Renal cortex interstitium (tissue), 11 donors: ENCODE data around the gene RGPD8. TPM values are rescaled to one million over a fixed set of nuclear protein-coding genes. Genes with fewer than 3 reads are reported as not detected.

Source experiments
- DNase-seq, 11 donors: peaks; one replicate each; pipeline ENCODE4 v3.0.0-alpha.2; 2013; ENCODE audit warnings: low read depth in 9 of 11, low spot score in 4 of 11; ENCODE audit errors: extremely low read depth in 1 of 11
- polyA plus RNA-seq, 3 donors: library from polyadenylated mRNA; unstranded; fragments of 120-200 nt; gene quantifications; one replicate each; pipeline ENCODE4 v1.2.1, GENCODE V29; 2013; ENCODE audit not compliant: insufficient read length in 3 of 3

The RGPD8 gene
- polyA plus RNA-seq, 3 donors = 3.5 to 4.5 (median 3.7) TPM

GRCh38 chr2:112343827-112344585 lies 89.4 kb downstream of the RGPD8 start:
- no peak for DNase-seq

- peak in 1 of 11 donors; percentile 39 for DNase-seq
Measured at GRCh38 chr2:112342067-112342550, 91.3 kb downstream of the RGPD8 start.

GRCh38 chr2:112340475-112341267 lies 92.8 kb downstream of the RGPD8 start:
- DNase-seq = no peak

GRCh38 chr2:112339986-112340385 lies 93.5 kb downstream of the RGPD8 start:
- DNase-seq = no peak

- DNase-seq = no peak
Measured at GRCh38 chr2:112335600-112335999, 97.8 kb downstream of the RGPD8 start.

- no peak for DNase-seq
Measured at GRCh38 chr2:112332123-112332696, 101.2 kb downstream of the RGPD8 start.

- no peak for DNase-seq
Measured at GRCh38 chr2:112322919-112323318, 110.5 kb downstream of the RGPD8 start.

DNA sequence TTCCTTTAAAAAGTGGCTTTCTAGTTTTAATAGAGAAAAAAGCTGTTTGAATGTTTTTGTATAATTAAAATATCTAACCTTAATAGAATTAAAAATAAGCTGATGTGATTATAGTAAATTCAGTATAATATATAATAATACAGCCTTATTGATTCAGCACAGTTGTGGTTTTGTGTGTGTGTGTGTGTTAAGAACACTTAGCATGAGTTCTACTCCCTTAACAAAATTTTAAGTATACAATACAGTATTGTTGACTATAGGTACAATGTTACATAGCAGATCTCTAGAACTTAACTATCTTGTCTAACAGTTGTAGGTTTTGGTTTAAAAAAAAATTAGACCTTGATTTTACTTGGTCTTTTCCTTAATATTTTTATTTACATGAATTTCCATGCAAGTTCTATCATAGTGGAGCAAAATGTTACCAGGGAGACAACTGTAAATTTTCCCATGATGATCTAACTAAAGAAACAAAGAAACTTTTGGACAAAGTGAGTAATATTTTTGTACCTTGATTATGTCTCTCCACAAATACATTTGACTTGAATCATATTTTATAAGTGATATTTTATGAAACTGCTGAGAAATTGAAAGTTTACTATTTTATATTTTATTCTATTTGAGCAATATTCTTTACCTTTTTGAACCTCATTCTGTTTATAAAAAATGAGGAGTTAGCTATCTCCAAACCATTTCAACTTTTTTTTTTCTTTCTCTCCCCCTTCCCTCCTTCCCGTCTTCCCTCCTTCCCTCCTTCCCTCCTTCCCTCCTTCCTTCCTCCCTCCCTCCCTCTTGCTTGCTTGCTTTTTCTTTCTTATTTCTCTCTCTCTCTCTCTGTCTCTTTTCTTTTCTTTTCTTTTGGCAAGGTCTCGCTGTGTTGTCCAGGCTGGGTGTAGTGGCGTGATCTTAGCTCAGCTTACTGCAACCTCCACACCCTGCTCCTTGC lies 111.8 kb downstream of the RGPD8 start:
- no peak for DNase-seq

Other genes starting within 250 kb of the RGPD8 start
- gene ZC3H8, start 178.6 kb downstream of the RGPD8 start, polyA plus RNA-seq = 10 to 100 TPM; 16.3 to 24.5 (median 20.8) TPM
- gene ZC3H6, start 158.0 kb downstream of the RGPD8 start, polyA plus RNA-seq = 1 to 10 TPM; 6.5 to 9.9 (median 9.6) TPM
- 10 to 100 TPM; 36.9 to 42.2 (median 41.1) TPM for gene TTL, start 48.5 kb upstream of the RGPD8 start, polyA plus RNA-seq
- gene POLR1B, start 108.8 kb upstream of the RGPD8 start, polyA plus RNA-seq = 10 to 100 TPM; 20.2 to 28.8 (median 21.1) TPM
- gene CHCHD5, start 151.0 kb upstream of the RGPD8 start, polyA plus RNA-seq = 10 to 100 TPM; 19.8 to 35.0 (median 31.0) TPM
- 10 to 100 TPM; 40.7 to 49.8 (median 47.6) TPM for gene SLC20A1, start 212.3 kb upstream of the RGPD8 start, polyA plus RNA-seq